GM23248 (cell line): ENCODE data around the gene TTC21A. TPM values are rescaled to one million over a fixed set of nuclear protein-coding genes. Genes with fewer than 3 reads are reported as not detected.

ENCODE experiments used
- DNase-seq: peaks from one replicate; pipeline ENCODE4 v3.0.0-alpha.2; 2015
- H2AFZ ChIP-seq: fragments of 200-600 bp; sonication (generic); 2 replicates; pipeline ENCODE4 v1.6.1; 2016; ENCODE audit warnings: antibody characterized with exemption
- H3F3A ChIP-seq: fragments of 200-600 bp; sonication (generic); 2 replicates; pipeline ENCODE4 v1.6.1; 2016; ENCODE audit warnings: mild to moderate bottlenecking, antibody characterized with exemption, mixed run types; ENCODE audit not compliant: insufficient read depth
- H3K27ac ChIP-seq: fragments of 200-600 bp; sonication (generic); 2 replicates; pipeline ENCODE4 v1.5.1; 2016; ENCODE audit warnings: mild to moderate bottlenecking
- H3K27me3 ChIP-seq: fragments of 200-600 bp; sonication (generic); replicated peaks from 2 replicates; pipeline ENCODE4 v1.6.1; 2016; ENCODE audit warnings: mild to moderate bottlenecking; ENCODE audit not compliant: insufficient read depth
- H3K36me3 ChIP-seq: fragments of 200-600 bp; sonication (generic); 2 replicates; pipeline ENCODE4 v1.6.1; 2016; ENCODE audit warnings: low read depth, mild to moderate bottlenecking
- H3K4me1 ChIP-seq: fragments of 200-600 bp; sonication (generic); 2 replicates; pipeline ENCODE4 v1.6.1; 2016; ENCODE audit warnings: mild to moderate bottlenecking; ENCODE audit not compliant: insufficient read depth
- H3K4me2 ChIP-seq: fragments of 200-600 bp; sonication (generic); one replicate; pipeline ENCODE4 v1.6.1; 2016; ENCODE audit warnings: mild to moderate bottlenecking; ENCODE audit not compliant: unreplicated experiment
- H3K4me3 ChIP-seq: fragments of 200-600 bp; sonication (generic); 2 replicates; pipeline ENCODE4 v1.5.1; 2016; ENCODE audit warnings: mild to moderate bottlenecking
- H3K79me2 ChIP-seq: fragments of 200-600 bp; sonication (generic); 2 replicates; pipeline ENCODE4 v1.6.1; 2016; ENCODE audit warnings: mild to moderate bottlenecking; ENCODE audit not compliant: insufficient read depth
- H3K9ac ChIP-seq: fragments of 200-600 bp; sonication (generic); 2 replicates; pipeline ENCODE4 v1.6.1; 2016; ENCODE audit warnings: mild to moderate bottlenecking
- H3K9me2 ChIP-seq: fragments of 200-600 bp; sonication (generic); 2 replicates; pipeline ENCODE4 v1.6.1; 2016; ENCODE audit warnings: mixed run types, mild to moderate bottlenecking, moderate library complexity; ENCODE audit not compliant: insufficient read depth
- H3K9me3 ChIP-seq: fragments of 200-600 bp; sonication (generic); one replicate; pipeline ENCODE4 v1.6.1; 2017; ENCODE audit warnings: low read depth
- H4K20me1 ChIP-seq: fragments of 200-600 bp; sonication (generic); 2 replicates; pipeline ENCODE4 v1.6.0; 2016; ENCODE audit not compliant: insufficient read depth
- EZH2 ChIP-seq: fragments of 200-600 bp; sonication (generic); IDR thresholded peaks from 2 replicates; pipeline ENCODE4 v1.6.1; 2018; ENCODE audit warnings: antibody characterized with exemption, mild to moderate bottlenecking; ENCODE audit not compliant: insufficient read depth, poor library complexity, severe bottlenecking
- EZH2phosphoT487 ChIP-seq: fragments of 200-600 bp; sonication (generic); IDR thresholded peaks from 2 replicates; pipeline ENCODE4 v1.6.1; 2018; ENCODE audit warnings: antibody characterized with exemption, moderate library complexity, mild to moderate bottlenecking, low read depth; ENCODE audit not compliant: insufficient read depth
- WGBS, 2 experiments: methylation state at CpG; one replicate each; pipeline ENCODE4 v1.1.6; 2015 to 2017; ENCODE audit warnings: low lambda C conversion rate in 2 of 2, low coverage in 1 of 2; ENCODE audit errors: missing lambda C conversion rate in 2 of 2; 5-methylcytosine and 5-hydroxymethylcytosine counted together
- in situ Hi-C: fragments of 300-500 bp; cut with MboI; formaldehyde crosslinking; loops from 2 replicates; pipeline ENCODE4 v1.15.0; 2020
- polyA plus RNA-seq: library from polyadenylated mRNA; unstranded; fragments of >200 nt; fragmentation: Nextera tagmentation; extraction: Ambion mirVana; gene quantifications from 2 replicates; pipeline ENCODE4 v1.2.1, GENCODE V29; 2016
- total RNA-seq: library from RNA; depleted of rRNA; stranded (reverse); fragments of >200 nt; shearing (Covaris generic); gene quantifications from 2 replicates; pipeline ENCODE4 v1.2.3, GENCODE V29; 2014

TTC21A gene
- total and polyA plus RNA-seq, 2 experiments from 2014 or later: 0.76 to 1.2 TPM

DNA sequence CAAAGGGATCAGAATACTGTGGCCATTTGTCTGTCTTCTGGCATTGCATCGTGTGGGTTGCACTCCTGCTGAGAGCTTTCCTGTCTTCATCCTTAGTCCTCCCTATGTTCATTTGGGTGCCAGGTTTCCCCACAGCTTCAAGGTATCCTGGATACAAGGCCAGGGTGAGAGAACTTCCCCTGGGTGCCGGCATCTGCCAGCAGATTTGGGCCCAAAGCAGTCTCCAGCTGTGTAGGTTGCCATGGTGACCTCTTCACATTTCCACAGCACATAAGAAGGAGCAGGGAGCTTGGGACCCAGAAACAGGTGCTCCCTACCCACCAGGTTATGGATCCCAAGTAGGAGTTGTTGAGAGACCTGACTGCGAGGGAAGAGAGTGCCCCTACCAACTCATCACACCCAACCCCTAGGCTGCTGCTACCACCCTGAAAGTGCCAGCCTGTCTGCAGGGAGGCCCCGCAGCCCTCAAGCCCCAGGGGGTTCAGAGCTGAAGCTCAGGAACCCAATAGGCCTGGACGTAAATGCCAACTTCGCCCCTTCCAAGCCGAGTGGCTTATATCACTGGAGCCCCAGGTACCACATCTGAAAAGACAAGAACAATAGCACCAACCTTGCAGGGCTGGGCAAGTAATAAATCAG, 19.9 kb downstream of the TTC21A start:
- Histone ChIP-seq H3K4me1 (peaks cover 8% of the 10 kb centered on the region), H3K79me2 (no peaks in the 10 kb centered on the region), H3K27me3 (no peaks in the 10 kb centered on the region), H3K4me3 (no peak overlapping the region), H3K9me2 (no peaks in the 10 kb centered on the region), H3K9me3 (no peaks in the 10 kb centered on the region), H4K20me1 (no peaks in the 10 kb centered on the region), H3F3A (0 out of 2 replicates have a peak, but pooled peaks cover 8% of the 10 kb centered on the region), H3K9ac (no peak overlapping the region), H3K4me2 (no peak overlapping the region), H3K36me3 (no peaks in the 10 kb centered on the region), H3K27ac (no peak overlapping the region), H2AFZ (no peak overlapping the region)
- TF ChIP-seq EZH2: no peak
- TF ChIP-seq EZH2phosphoT487: no peak
- in situ Hi-C loops: loop anchor here (10.0 kb wide), 1 partner anchor 147 kb away; no protein-coding TSS in a partner anchor
- WGBS, 2 experiments: 89 to 90% methylated on average over 7 of the region's 7 CpGs
- no peak for DNase-seq

DNA sequence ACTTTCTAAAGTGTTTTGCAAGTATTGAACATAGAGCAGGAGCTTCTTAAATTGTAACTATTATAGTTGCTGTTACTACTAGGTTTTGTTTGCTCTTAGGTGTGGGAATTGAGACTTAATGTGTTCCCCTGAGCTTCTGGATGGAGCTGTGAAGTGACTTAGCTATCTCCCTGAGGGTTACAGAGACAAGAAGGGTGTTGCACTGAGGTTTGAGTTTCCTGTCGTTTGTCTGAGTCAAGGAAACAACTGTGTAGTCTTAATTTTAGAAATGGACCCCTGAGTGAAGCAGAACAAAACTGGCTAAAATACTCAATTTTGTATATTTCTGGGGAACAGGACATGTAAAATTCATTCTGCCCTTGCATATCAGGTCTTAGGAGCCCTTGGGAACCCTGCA, 20.4 kb downstream of the TTC21A start:
- no peak overlapping the region for H3K4me2 ChIP-seq
- H3K4me1 ChIP-seq: peaks cover 8% of the 10 kb centered on the region
- TF ChIP-seq EZH2: no peak
- TF ChIP-seq EZH2phosphoT487: no peak
- H3K79me2 ChIP-seq: no peaks in the 10 kb centered on the region
- H2AFZ ChIP-seq: no peak overlapping the region
- 0 out of 2 replicates have a peak, but pooled peaks cover 8% of the 10 kb centered on the region for H3F3A ChIP-seq
- no peaks in the 10 kb centered on the region for H3K9me3 ChIP-seq
- no peak overlapping the region for H3K9ac ChIP-seq
- no peak overlapping the region for H3K4me3 ChIP-seq
- H3K9me2 ChIP-seq: no peaks in the 10 kb centered on the region
- in situ Hi-C loops: loop anchor here (10.0 kb wide), 1 partner anchor 147 kb away; no protein-coding TSS in a partner anchor
- no peaks in the 10 kb centered on the region for H3K36me3 ChIP-seq
- no peaks in the 10 kb centered on the region for H3K27me3 ChIP-seq
- DNase-seq: no peak
- no peak overlapping the region for H3K27ac ChIP-seq
- WGBS, 2 experiments: 50 to 79% methylated on average over 1 of the region's 1 CpG
- H4K20me1 ChIP-seq: no peaks in the 10 kb centered on the region

DNA sequence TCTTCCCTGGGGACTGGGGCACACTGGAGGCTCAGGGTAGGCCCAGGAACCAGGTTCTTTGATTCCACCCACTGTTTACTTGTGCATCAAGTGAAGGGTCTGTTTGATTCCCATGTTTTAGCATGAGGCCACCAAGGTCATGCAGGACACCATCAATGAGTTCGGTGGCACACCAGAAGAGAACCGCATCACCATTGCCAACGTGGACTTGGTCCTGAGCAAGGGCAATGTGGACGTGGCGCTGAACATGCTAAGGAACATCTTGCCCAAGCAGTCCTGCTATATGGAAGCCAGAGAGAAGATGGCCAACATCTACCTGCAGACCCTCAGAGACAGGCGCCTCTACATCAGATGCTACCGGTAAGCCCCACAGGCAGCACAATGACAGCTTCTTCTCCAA, 21.5 kb downstream of the TTC21A start:
- no peak overlapping the region for H3K4me2 ChIP-seq
- H2AFZ ChIP-seq: no peak overlapping the region
- no peaks in the 10 kb centered on the region for H3K36me3 ChIP-seq
- H3K9me2 ChIP-seq: no peaks in the 10 kb centered on the region
- no peaks in the 10 kb centered on the region for H4K20me1 ChIP-seq
- no peaks in the 10 kb centered on the region for H3K79me2 ChIP-seq
- TF ChIP-seq EZH2 (no peak), EZH2phosphoT487 (no peak)
- H3K27ac ChIP-seq: no peak overlapping the region
- peaks cover 8% of the 10 kb centered on the region for H3K4me1 ChIP-seq
- no peak overlapping the region for H3K4me3 ChIP-seq
- WGBS, 2 experiments: 90 to 92% methylated on average over 7 of the region's 7 CpGs
- no peaks in the 10 kb centered on the region for H3K9me3 ChIP-seq
- in situ Hi-C loops: loop anchor here (10.0 kb wide), 1 partner anchor 146 kb away; no protein-coding TSS in a partner anchor
- H3K9ac ChIP-seq: no peak overlapping the region
- 0 out of 2 replicates have a peak, but pooled peaks cover 8% of the 10 kb centered on the region for H3F3A ChIP-seq
- DNase-seq: no peak
- H3K27me3 ChIP-seq: no peaks in the 10 kb centered on the region

DNA sequence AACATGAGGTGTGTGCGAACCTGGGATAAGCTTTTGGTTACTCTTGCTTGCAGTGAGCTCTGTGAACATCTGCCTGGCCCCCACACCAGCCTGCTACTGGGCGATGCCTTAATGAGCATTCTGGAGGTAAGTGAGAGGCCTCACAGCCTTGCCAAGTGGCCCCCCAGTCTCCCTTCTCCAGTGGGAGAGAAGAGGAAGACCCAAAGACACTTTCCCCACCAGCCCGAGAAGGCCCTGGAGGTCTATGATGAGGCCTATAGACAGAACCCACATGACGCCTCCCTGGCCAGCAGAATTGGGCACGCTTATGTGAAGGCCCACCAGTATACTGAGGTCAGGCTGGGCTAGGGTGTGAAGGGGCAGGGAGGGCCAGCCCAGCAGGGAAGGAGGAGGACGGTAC, 22.5 kb downstream of the TTC21A start:
- Histone ChIP-seq H3K79me2 (no peaks in the 10 kb centered on the region), H3K9ac (no peak overlapping the region)

More for the DNA sequence above, 22.5 kb downstream of the TTC21A start:
- Histone ChIP-seq H4K20me1 (no peaks in the 10 kb centered on the region), H2AFZ (no peak overlapping the region), H3K9me3 (no peaks in the 10 kb centered on the region), H3K27ac (no peak overlapping the region), H3F3A (0 out of 2 replicates have a peak, but pooled peaks cover 8% of the 10 kb centered on the region), H3K36me3 (no peaks in the 10 kb centered on the region), H3K4me2 (no peak overlapping the region), H3K27me3 (no peaks in the 10 kb centered on the region), H3K9me2 (no peaks in the 10 kb centered on the region), H3K4me1 (peaks cover 8% of the 10 kb centered on the region), H3K4me3 (no peak overlapping the region)
- TF ChIP-seq EZH2 (no peak), EZH2phosphoT487 (no peak)
- WGBS, 2 experiments: 90 to 91% methylated on average over 6 of the region's 6 CpGs
- in situ Hi-C loops: no loop called here
- no peak for DNase-seq
